ENCODE measurements around the gene RDX.

RDX gene

DNA sequence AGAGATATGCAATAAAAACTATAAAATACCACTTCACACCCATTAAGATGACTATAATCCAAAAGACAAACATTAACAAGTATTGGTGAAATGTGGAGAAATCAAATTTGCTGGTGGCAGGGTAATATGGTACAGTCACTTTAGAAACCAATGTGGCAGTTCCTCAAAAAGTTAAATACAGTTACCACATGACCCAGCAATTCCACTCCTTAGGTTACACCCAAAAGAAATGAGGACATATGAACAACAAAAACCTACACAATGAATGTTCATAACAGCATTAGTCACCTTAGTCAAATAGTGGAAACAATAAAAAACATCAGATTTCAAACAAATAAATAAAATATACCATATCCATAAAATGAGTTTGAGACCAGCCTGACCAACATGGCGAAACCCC, 52.6 kb downstream of the RDX start:
- Histone ChIP-seq H3K9me2 (ENCODE audit: low read depth, low read length) (no peaks in the 10 kb centered on the region), H3K9me3 (ENCODE audit: low read length) (no peaks in the 10 kb centered on the region), H4K20me1 (ENCODE audit: insufficient read depth, low read length) (no peaks in the 10 kb centered on the region), H3K4me2 (ENCODE audit: low read length) (no peak overlapping the region), H3K27ac (ENCODE audit: low read depth, low read length, poor library complexity, severe bottlenecking) (no peak overlapping the region), H3K27me3 (ENCODE audit: insufficient read depth, low read length) (no peaks in the 10 kb centered on the region), H3K4me1 (ENCODE audit: insufficient read depth, low read length, severe bottlenecking) (no peaks in the 10 kb centered on the region), H3F3A (ENCODE audit: insufficient read depth, low read length) (no peaks in the 10 kb centered on the region), H3K79me2 (ENCODE audit: insufficient read depth, low read length) (no peaks in the 10 kb centered on the region), H3K4me3 (ENCODE audit: low read depth, low read length, poor library complexity, severe bottlenecking) (no peak overlapping the region), H3K9ac (ENCODE audit: low read length) (no peak overlapping the region), H3K36me3 (ENCODE audit: insufficient read depth, low read length) (peaks cover 76% of the 10 kb centered on the region), H2AFZ (ENCODE audit: low read length) (no peak overlapping the region)
- TF ChIP-seq EZH2 (IDR thresholded peaks at IDR 0.05; ENCODE audit: borderline replicate concordance, low read length): no peak
- TF ChIP-seq, protein P1, sequence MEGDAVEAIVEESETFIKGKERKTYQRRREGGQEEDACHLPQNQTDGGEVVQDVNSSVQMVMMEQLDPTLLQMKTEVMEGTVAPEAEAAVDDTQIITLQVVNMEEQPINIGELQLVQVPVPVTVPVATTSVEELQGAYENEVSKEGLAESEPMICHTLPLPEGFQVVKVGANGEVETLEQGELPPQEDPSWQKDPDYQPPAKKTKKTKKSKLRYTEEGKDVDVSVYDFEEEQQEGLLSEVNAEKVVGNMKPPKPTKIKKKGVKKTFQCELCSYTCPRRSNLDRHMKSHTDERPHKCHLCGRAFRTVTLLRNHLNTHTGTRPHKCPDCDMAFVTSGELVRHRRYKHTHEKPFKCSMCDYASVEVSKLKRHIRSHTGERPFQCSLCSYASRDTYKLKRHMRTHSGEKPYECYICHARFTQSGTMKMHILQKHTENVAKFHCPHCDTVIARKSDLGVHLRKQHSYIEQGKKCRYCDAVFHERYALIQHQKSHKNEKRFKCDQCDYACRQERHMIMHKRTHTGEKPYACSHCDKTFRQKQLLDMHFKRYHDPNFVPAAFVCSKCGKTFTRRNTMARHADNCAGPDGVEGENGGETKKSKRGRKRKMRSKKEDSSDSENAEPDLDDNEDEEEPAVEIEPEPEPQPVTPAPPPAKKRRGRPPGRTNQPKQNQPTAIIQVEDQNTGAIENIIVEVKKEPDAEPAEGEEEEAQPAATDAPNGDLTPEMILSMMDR (IDR thresholded peaks at IDR 0.05; ENCODE audit: low read length): no peak

DNA sequence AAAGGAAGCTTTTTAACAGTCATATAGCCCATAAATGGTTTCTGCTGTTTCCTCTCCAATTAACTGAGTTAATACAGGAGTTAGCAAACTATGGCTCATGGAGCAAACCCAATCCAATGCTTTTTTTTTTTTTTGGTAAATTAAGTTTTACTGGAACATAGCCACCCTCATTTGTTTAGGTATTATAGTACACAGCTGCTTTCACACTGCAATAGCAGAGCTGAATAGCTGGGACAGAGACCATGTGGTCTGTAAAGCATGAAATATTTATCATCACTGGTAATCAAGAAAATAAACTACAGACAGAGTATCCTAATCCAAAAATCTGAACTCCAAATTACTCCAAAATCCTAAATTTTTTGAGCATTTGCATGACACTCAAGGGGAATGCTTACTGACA, 53.7 kb downstream of the RDX start:
- H2AFZ ChIP-seq (ENCODE audit: low read length): no peak overlapping the region
- no peak overlapping the region for H3K4me2 ChIP-seq (ENCODE audit: low read length)
- H4K20me1 ChIP-seq (ENCODE audit: insufficient read depth, low read length): no peaks in the 10 kb centered on the region
- no peak overlapping the region for H3K27ac ChIP-seq (ENCODE audit: low read depth, low read length, poor library complexity, severe bottlenecking)
- H3K4me3 ChIP-seq (ENCODE audit: low read depth, low read length, poor library complexity, severe bottlenecking): no peak overlapping the region
- H3K79me2 ChIP-seq (ENCODE audit: insufficient read depth, low read length): no peaks in the 10 kb centered on the region
- no peaks in the 10 kb centered on the region for H3K9me2 ChIP-seq (ENCODE audit: low read depth, low read length)
- H3K36me3 ChIP-seq (ENCODE audit: insufficient read depth, low read length): peaks cover 76% of the 10 kb centered on the region
- no peaks in the 10 kb centered on the region for H3K4me1 ChIP-seq (ENCODE audit: insufficient read depth, low read length, severe bottlenecking)
- no peaks in the 10 kb centered on the region for H3K9me3 ChIP-seq (ENCODE audit: low read length)
- TF ChIP-seq, protein P1 (IDR thresholded peaks at IDR 0.05; ENCODE audit: low read length): no peak
- TF ChIP-seq EZH2 (IDR thresholded peaks at IDR 0.05; ENCODE audit: borderline replicate concordance, low read length): no peak
- no peaks in the 10 kb centered on the region for H3F3A ChIP-seq (ENCODE audit: insufficient read depth, low read length)
- no peaks in the 10 kb centered on the region for H3K27me3 ChIP-seq (ENCODE audit: insufficient read depth, low read length)
- no peak overlapping the region for H3K9ac ChIP-seq (ENCODE audit: low read length)

DNA sequence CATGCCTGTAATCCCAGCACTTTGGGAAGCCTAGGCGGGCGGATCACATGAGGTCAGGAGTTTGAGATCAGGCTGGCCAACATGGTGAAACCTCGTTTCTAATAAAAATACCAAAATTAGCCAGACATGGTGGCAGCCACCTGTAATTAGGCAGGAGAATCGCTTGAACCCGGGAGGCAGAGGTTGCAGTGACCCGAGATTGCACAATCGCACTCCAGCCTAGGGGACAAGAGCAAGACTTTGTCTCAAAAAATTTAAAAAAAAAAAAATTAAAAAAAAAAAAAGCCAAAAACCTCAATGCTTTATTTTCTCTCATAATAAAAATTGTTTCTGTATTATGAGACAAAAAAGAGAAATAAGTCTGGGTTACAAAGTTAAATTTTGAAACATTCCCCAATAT, 54.2 kb downstream of the RDX start:
- Histone ChIP-seq H3K36me3 (ENCODE audit: insufficient read depth, low read length) (peaks cover 76% of the 10 kb centered on the region), H3K9me3 (ENCODE audit: low read length) (no peaks in the 10 kb centered on the region), H3K4me3 (ENCODE audit: low read depth, low read length, poor library complexity, severe bottlenecking) (no peak overlapping the region), H3F3A (ENCODE audit: insufficient read depth, low read length) (no peaks in the 10 kb centered on the region), H3K4me2 (ENCODE audit: low read length) (no peak overlapping the region), H3K9me2 (ENCODE audit: low read depth, low read length) (no peaks in the 10 kb centered on the region), H3K4me1 (ENCODE audit: insufficient read depth, low read length, severe bottlenecking) (no peaks in the 10 kb centered on the region), H3K27ac (ENCODE audit: low read depth, low read length, poor library complexity, severe bottlenecking) (no peak overlapping the region), H3K79me2 (ENCODE audit: insufficient read depth, low read length) (no peaks in the 10 kb centered on the region), H3K9ac (ENCODE audit: low read length) (no peak overlapping the region), H2AFZ (ENCODE audit: low read length) (no peak overlapping the region), H4K20me1 (ENCODE audit: insufficient read depth, low read length) (no peaks in the 10 kb centered on the region), H3K27me3 (ENCODE audit: insufficient read depth, low read length) (no peaks in the 10 kb centered on the region)
- TF ChIP-seq, protein P1 (IDR thresholded peaks at IDR 0.05; ENCODE audit: low read length): no peak
- TF ChIP-seq EZH2 (IDR thresholded peaks at IDR 0.05; ENCODE audit: borderline replicate concordance, low read length): no peak

Measured in OCI-LY1 (cell line).